IMR-90 (cell line): ENCODE measurements around the gene AP2B1. TPM values are rescaled to one million over a fixed set of nuclear protein-coding genes. Genes with fewer than 3 reads are reported as not detected.

Experiments used
- ATAC-seq: fragments of 200-7000 bp; cut with Tn5 transposase; 2 replicates; pipeline ENCODE4 v1.9.1; 2020; ENCODE audit warnings: low read depth, mild to moderate bottlenecking, moderate library complexity
- BruUV-seq: library from RNA; stranded (reverse); fragments of 400-500 nt; replicated peaks from 2 replicates; lab custom pipeline; 2021; lab: Mats Ljungman, UMichigan
- CTCF ChIA-PET: fragments of 300-600 bp; formaldehyde crosslinking; extraction: SDS; loops from one replicate; lab custom pipeline; 2021; ENCODE audit warnings: antibody characterized with exemption; lab: Yijun Ruan, JAX
- POLR2A ChIA-PET: fragments of 300-600 bp; sonication (Branson Sonifier 250); formaldehyde crosslinking; loops from one replicate; lab custom pipeline; 2022; ENCODE audit warnings: antibody characterized with exemption; ENCODE audit not compliant: unreplicated experiment; lab: Charles Lee
- DNase-seq: peaks from one replicate; pipeline ENCODE4 v3.0.0; 2013
- H2AFZ ChIP-seq: replicated peaks from 2 replicates; pipeline ENCODE3; 2013; ENCODE audit warnings: low read length, mild to moderate bottlenecking; ENCODE audit not compliant: poor library complexity
- H2AK5ac ChIP-seq: 2 replicates; pipeline ENCODE4 v1.6.1; 2013; ENCODE audit warnings: low read depth, low read length, inconsistent platforms
- H2AK9ac ChIP-seq: replicated peaks from 2 replicates; pipeline ENCODE3; 2013; ENCODE audit warnings: mild to moderate bottlenecking, low read depth, low read length, moderate library complexity; ENCODE audit not compliant: poor library complexity
- H2BK120ac ChIP-seq: 2 replicates; pipeline ENCODE4 v1.6.1; 2013; ENCODE audit warnings: low read depth, low read length, inconsistent platforms
- H2BK15ac ChIP-seq: 3 replicates; pipeline ENCODE4 v1.6.1; 2013; ENCODE audit warnings: low read depth, low read length, inconsistent platforms
- H2BK20ac ChIP-seq: 2 replicates; pipeline ENCODE4 v1.6.1; 2013; ENCODE audit warnings: low read depth, mild to moderate bottlenecking, inconsistent platforms, low read length, moderate library complexity
- H2BK5ac ChIP-seq: 2 replicates; pipeline ENCODE4 v1.6.1; 2013; ENCODE audit warnings: mild to moderate bottlenecking, low read depth, low read length, inconsistent platforms; ENCODE audit not compliant: poor library complexity, severe bottlenecking
- H3K14ac ChIP-seq: replicated peaks from 2 replicates; pipeline ENCODE4 v1.6.1; 2013; ENCODE audit warnings: low read depth, low read length, inconsistent platforms
- H3K18ac ChIP-seq: 2 replicates; pipeline ENCODE4 v1.6.1; 2013; ENCODE audit warnings: low read depth, low read length, control low read depth
- H3K23ac ChIP-seq: 2 replicates; pipeline ENCODE4 v1.6.1; 2013; ENCODE audit warnings: low read depth, low read length, inconsistent platforms
- H3K27ac ChIP-seq: 2 replicates; pipeline ENCODE4 v1.5.1; 2013; ENCODE audit warnings: mild to moderate bottlenecking, control low read depth, low read length; ENCODE audit not compliant: insufficient read depth
- H3K27me3 ChIP-seq: 2 replicates; pipeline ENCODE4 v1.6.1; 2013; ENCODE audit warnings: low read length; ENCODE audit not compliant: control insufficient read depth, insufficient read depth
- H3K36me3 ChIP-seq: 2 replicates; pipeline ENCODE4 v1.6.1; 2013; ENCODE audit warnings: low read length, mixed read lengths; ENCODE audit not compliant: control insufficient read depth, insufficient read depth
- H3K4ac ChIP-seq: 2 replicates; pipeline ENCODE4 v1.6.1; 2013; ENCODE audit warnings: low read depth, low read length, inconsistent platforms
- H3K4me1 ChIP-seq: 2 replicates; pipeline ENCODE4 v1.6.1; 2013; ENCODE audit warnings: low read length, mixed read lengths; ENCODE audit not compliant: control insufficient read depth, insufficient read depth
- H3K4me2 ChIP-seq: 2 replicates; pipeline ENCODE4 v1.6.1; 2013; ENCODE audit warnings: low read depth, mild to moderate bottlenecking, control low read depth, low read length, moderate library complexity
- H3K4me3 ChIP-seq: 2 replicates; pipeline ENCODE4 v1.5.1; 2013; ENCODE audit warnings: low read depth, mild to moderate bottlenecking, control low read depth, low read length, moderate library complexity; ENCODE audit not compliant: insufficient read depth
- H3K56ac ChIP-seq: 2 replicates; pipeline ENCODE4 v1.6.1; 2013; ENCODE audit warnings: low read length, inconsistent platforms; ENCODE audit not compliant: insufficient read depth; ENCODE audit errors: extremely low read depth
- H3K79me1 ChIP-seq, 2 experiments: 2 replicates each; pipeline ENCODE4 v1.6.1; 2013; ENCODE audit warnings: low read length in 2 of 2, inconsistent platforms in 1 of 2, low read depth in 1 of 2
- H3K9ac ChIP-seq: 2 replicates; pipeline ENCODE4 v1.6.1; 2013; ENCODE audit warnings: low read depth, low read length, control low read depth
- H3K9me1 ChIP-seq: 2 replicates; pipeline ENCODE4 v1.6.1; 2013; ENCODE audit warnings: low read length, inconsistent platforms; ENCODE audit not compliant: insufficient read depth
- H3K9me3 ChIP-seq: 2 replicates; pipeline ENCODE4 v1.6.1; 2013; ENCODE audit warnings: low read length; ENCODE audit not compliant: control insufficient read depth, insufficient read depth
- H4K20me1 ChIP-seq: 2 replicates; pipeline ENCODE4 v1.6.1; 2013; ENCODE audit warnings: low read length, inconsistent platforms; ENCODE audit not compliant: insufficient read depth
- H4K5ac ChIP-seq: 2 replicates; pipeline ENCODE4 v1.6.1; 2013; ENCODE audit warnings: mild to moderate bottlenecking, low read depth, low read length, control low read depth
- H4K8ac ChIP-seq, 2 experiments: 2 replicates each; pipeline ENCODE4 v1.6.1; 2013; ENCODE audit warnings: low read depth in 2 of 2, low read length in 2 of 2, control low read depth in 1 of 2, inconsistent platforms in 1 of 2
- H4K91ac ChIP-seq: 2 replicates; pipeline ENCODE4 v1.6.1; 2013; ENCODE audit warnings: low read depth, low read length, inconsistent platforms; ENCODE audit not compliant: insufficient read depth
- BHLHE40 ChIP-seq: fragments of 150-350 bp; IDR thresholded peaks from 2 replicates; pipeline ENCODE4 v1.6.1; 2016; ENCODE audit warnings: mild to moderate bottlenecking, low read depth, low read length
- CEBPB ChIP-seq: IDR thresholded peaks from 2 replicates; pipeline ENCODE4 v1.6.1; 2012; ENCODE audit warnings: low read depth, low read length, improper control_type of control experiment
- CHD1 ChIP-seq: IDR thresholded peaks from 2 replicates; pipeline ENCODE4 v1.6.1; 2012; ENCODE audit warnings: low read depth, low read length, improper control_type of control experiment
- FOS ChIP-seq: fragments of 150-350 bp; IDR thresholded peaks from 2 replicates; pipeline ENCODE4 v1.6.1; 2016; ENCODE audit warnings: low read depth, low read length
- MAFK ChIP-seq: IDR thresholded peaks from 2 replicates; pipeline ENCODE4 v1.6.1; 2012; ENCODE audit warnings: low read depth, low read length, improper control_type of control experiment
- MAZ ChIP-seq: IDR thresholded peaks from 2 replicates; pipeline ENCODE4 v1.6.1; 2012; ENCODE audit warnings: low read depth, mild to moderate bottlenecking, low read length, improper control_type of control experiment, moderate library complexity, borderline replicate concordance
- MXI1 ChIP-seq: IDR thresholded peaks from 2 replicates; pipeline ENCODE4 v1.6.1; 2012; ENCODE audit warnings: low read depth, mild to moderate bottlenecking, low read length, moderate library complexity, borderline replicate concordance
- NFE2L2 ChIP-seq: fragments of 150-350 bp; IDR thresholded peaks from 2 replicates; pipeline ENCODE4 v1.6.1; 2016; ENCODE audit warnings: low read depth, mild to moderate bottlenecking, low read length
- POLR2A ChIP-seq: IDR thresholded peaks from 2 replicates; pipeline ENCODE4 v1.6.1; 2012; ENCODE audit warnings: mild to moderate bottlenecking, low read depth, low read length
- RAD21 ChIP-seq: IDR thresholded peaks from 2 replicates; pipeline ENCODE4 v1.6.1; 2012; ENCODE audit warnings: low read length, improper control_type of control experiment
- RCOR1 ChIP-seq: IDR thresholded peaks from 2 replicates; pipeline ENCODE4 v1.6.1; 2012; ENCODE audit warnings: mild to moderate bottlenecking, low read length, improper control_type of control experiment; ENCODE audit not compliant: insufficient replicate concordance
- RFX5 ChIP-seq: IDR thresholded peaks from 2 replicates; pipeline ENCODE4 v1.8.0; 2012; ENCODE audit warnings: low read depth, mild to moderate bottlenecking, low read length, moderate library complexity
- SMC3 ChIP-seq: fragments of 150-350 bp; IDR thresholded peaks from 2 replicates; pipeline ENCODE4 v1.6.1; 2016; ENCODE audit warnings: low read depth, mild to moderate bottlenecking, antibody characterized with exemption, low read length, moderate library complexity
- WGBS, 2 experiments: methylation state at CpG; one replicate each; pipeline versions ENCODE4 v1.1.5 to v1.1.7; 2013; ENCODE audit warnings: missing lambda C conversion rate in 2 of 2; ENCODE audit not compliant: insufficient read length in 1 of 2; ENCODE audit errors: extremely low coverage in 2 of 2; 5-methylcytosine and 5-hydroxymethylcytosine counted together
- dilution Hi-C: fragments of 300-500 bp; cut with HindIII; formaldehyde crosslinking; loops from one replicate; pipeline ENCODE4 v1.14.3; 2018; ENCODE audit warnings: low sequenced_read_pairs; ENCODE audit not compliant: unreplicated experiment
- in situ Hi-C: fragments of 300-500 bp; cut with MboI; formaldehyde crosslinking; loops from 3 replicates; pipeline ENCODE4 v1.14.3; 2019; ENCODE audit warnings: low sequenced_read_pairs, inconsistent platforms, mixed read lengths
- intact Hi-C: fragments of 100-400 bp; cut with micrococcal nuclease; formaldehyde crosslinking; loops from 2 replicates; pipeline ENCODE4 v1.10.0; 2022
- polyA plus RNA-seq, 3 experiments: library from polyadenylated mRNA; depleted of rRNA; stranded (reverse); fragments of >200 nt; gene quantifications; 2 replicates each; pipeline ENCODE4 v1.2.3, GENCODE V29; 2012; ENCODE audit warnings: low replicate concordance in 1 of 3
- total RNA-seq: library from RNA; depleted of rRNA; stranded (reverse); fragments of >200 nt; gene quantifications from 2 replicates; pipeline ENCODE4 v1.2.3, GENCODE V29; 2012
- TF ChIP-seq, protein P1 (sequence below): fragments of 150-350 bp; IDR thresholded peaks from 2 replicates; pipeline ENCODE4 v1.6.1; 2016; ENCODE audit warnings: low read depth, mild to moderate bottlenecking, low read length, moderate library complexity, borderline replicate concordance
- TF ChIP-seq, protein P2 (sequence below): conservative IDR thresholded peaks from 2 replicates; pipeline ENCODE4 v1.5.1; 2012; ENCODE audit warnings: mild to moderate bottlenecking, low read depth, low read length, improper control_type of control experiment
- TF ChIP-seq, protein P3 (sequence below): fragments of 150-350 bp; IDR thresholded peaks from 2 replicates; pipeline ENCODE4 v1.6.1; 2017; ENCODE audit warnings: mild to moderate bottlenecking, antibody characterized with exemption, low read length, low read depth

The AP2B1 gene
- total and polyA plus RNA-seq, 2 of the 4 experiments (the other 2 are of a cell fraction): 102 to 125 TPM

DNA sequence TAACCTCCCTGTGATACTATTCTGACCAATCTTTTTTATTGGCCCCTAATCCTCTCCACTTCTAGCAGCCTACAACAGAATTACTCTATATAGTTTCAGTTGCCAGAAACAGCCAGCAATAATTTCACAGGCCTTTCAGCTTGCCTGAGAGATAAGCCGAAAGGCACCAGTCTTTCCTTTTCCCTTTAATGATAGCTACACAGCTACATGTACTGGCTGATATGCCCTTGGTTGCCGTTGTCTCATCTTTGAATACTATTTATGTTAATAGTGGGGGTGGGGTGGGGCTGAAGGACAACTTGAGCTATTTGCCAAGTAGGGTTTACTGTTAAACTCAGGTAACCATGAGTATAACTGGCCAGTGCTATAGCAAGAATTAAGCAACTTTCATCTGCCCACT lies 108.5 kb downstream of the AP2B1 start:
- in situ Hi-C loops: no loop called here
- H3K4me3 ChIP-seq: no peak overlapping the region
- H3K79me1 ChIP-seq: peaks cover 18 to 29% of the 10 kb centered on the region in 2 experiments; a peak in 3 of 4 replicates
- no peak overlapping the region for H2BK120ac ChIP-seq
- no peak overlapping the region for H3K18ac ChIP-seq
- H3K9me1 ChIP-seq: peaks cover 12% of the 10 kb centered on the region
- H2BK15ac ChIP-seq: no peak overlapping the region
- no peaks in the 10 kb centered on the region for H3K9me3 ChIP-seq
- H3K9ac ChIP-seq: no peak overlapping the region
- ChIA-PET CTCF (interaction anchor here (0.6 kb wide), 1 partner anchor 10 kb away, joined by 5 read pairs; no protein-coding TSS in a partner anchor), POLR2A (no interaction called here)
- H3K56ac ChIP-seq: no peak overlapping the region
- H2BK20ac ChIP-seq: no peak overlapping the region
- no peak overlapping the region for H2AK9ac ChIP-seq
- no TSS peak for BruUV-seq
- WGBS, 2 experiments: no CpG with 5 or more reads among the region's 2 CpGs
- no peaks in the 10 kb centered on the region for H3K27me3 ChIP-seq
- H2AK5ac ChIP-seq: no peak overlapping the region
- no peak for DNase-seq
- no peak overlapping the region for H2AFZ ChIP-seq
- H4K91ac ChIP-seq: no peak overlapping the region
- no peak overlapping the region for H4K5ac ChIP-seq
- no peak overlapping the region for H3K4ac ChIP-seq
- dilution Hi-C loops: no loop called here
- no peak overlapping the region for H4K8ac ChIP-seq
- no peak overlapping the region for H2BK5ac ChIP-seq
- H3K14ac ChIP-seq: no peak overlapping the region
- TF ChIP-seq POLR2A: no peak
- TF ChIP-seq RFX5: no peak
- no peak for TF ChIP-seq RAD21
- no peak for TF ChIP-seq FOS
- TF ChIP-seq MXI1: no peak
- TF ChIP-seq NFE2L2: no peak
- TF ChIP-seq, protein P1, sequence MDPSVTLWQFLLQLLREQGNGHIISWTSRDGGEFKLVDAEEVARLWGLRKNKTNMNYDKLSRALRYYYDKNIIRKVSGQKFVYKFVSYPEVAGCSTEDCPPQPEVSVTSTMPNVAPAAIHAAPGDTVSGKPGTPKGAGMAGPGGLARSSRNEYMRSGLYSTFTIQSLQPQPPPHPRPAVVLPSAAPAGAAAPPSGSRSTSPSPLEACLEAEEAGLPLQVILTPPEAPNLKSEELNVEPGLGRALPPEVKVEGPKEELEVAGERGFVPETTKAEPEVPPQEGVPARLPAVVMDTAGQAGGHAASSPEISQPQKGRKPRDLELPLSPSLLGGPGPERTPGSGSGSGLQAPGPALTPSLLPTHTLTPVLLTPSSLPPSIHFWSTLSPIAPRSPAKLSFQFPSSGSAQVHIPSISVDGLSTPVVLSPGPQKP: no peak
- TF ChIP-seq RCOR1: no peak
- no peak for TF ChIP-seq MAFK
- TF ChIP-seq CEBPB: no peak
- no peak for TF ChIP-seq CHD1
- TF ChIP-seq MAZ: no peak
- TF ChIP-seq, protein P2, sequence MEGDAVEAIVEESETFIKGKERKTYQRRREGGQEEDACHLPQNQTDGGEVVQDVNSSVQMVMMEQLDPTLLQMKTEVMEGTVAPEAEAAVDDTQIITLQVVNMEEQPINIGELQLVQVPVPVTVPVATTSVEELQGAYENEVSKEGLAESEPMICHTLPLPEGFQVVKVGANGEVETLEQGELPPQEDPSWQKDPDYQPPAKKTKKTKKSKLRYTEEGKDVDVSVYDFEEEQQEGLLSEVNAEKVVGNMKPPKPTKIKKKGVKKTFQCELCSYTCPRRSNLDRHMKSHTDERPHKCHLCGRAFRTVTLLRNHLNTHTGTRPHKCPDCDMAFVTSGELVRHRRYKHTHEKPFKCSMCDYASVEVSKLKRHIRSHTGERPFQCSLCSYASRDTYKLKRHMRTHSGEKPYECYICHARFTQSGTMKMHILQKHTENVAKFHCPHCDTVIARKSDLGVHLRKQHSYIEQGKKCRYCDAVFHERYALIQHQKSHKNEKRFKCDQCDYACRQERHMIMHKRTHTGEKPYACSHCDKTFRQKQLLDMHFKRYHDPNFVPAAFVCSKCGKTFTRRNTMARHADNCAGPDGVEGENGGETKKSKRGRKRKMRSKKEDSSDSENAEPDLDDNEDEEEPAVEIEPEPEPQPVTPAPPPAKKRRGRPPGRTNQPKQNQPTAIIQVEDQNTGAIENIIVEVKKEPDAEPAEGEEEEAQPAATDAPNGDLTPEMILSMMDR: no peak
- TF ChIP-seq SMC3: no peak
- no peak for TF ChIP-seq BHLHE40
- TF ChIP-seq, protein P3, sequence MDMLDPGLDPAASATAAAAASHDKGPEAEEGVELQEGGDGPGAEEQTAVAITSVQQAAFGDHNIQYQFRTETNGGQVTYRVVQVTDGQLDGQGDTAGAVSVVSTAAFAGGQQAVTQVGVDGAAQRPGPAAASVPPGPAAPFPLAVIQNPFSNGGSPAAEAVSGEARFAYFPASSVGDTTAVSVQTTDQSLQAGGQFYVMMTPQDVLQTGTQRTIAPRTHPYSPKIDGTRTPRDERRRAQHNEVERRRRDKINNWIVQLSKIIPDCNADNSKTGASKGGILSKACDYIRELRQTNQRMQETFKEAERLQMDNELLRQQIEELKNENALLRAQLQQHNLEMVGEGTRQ: no peak
- ATAC-seq: no peak
- intact Hi-C loops: no loop called here
- no peaks in the 10 kb centered on the region for H3K4me1 ChIP-seq
- no peak overlapping the region for H3K27ac ChIP-seq
- no peaks in the 10 kb centered on the region; the same call in 1 of the 2 replicates for H4K20me1 ChIP-seq
- peaks cover 24% of the 10 kb centered on the region for H3K36me3 ChIP-seq
- H3K23ac ChIP-seq: no peak overlapping the region
- H3K4me2 ChIP-seq: no peak overlapping the region
